Glutamatergic neuron (in vitro differentiated cells): Measurements from ENCODE around the gene SURF2. TPM values are rescaled to one million over a fixed set of nuclear protein-coding genes. Genes with fewer than 3 reads are reported as not detected.

Experiments
- DNase-seq: peaks from one replicate; pipeline ENCODE4 v3.0.0; 2022
- H3K27ac Mint-ChIP-seq: one replicate; pipeline ENCODE4 v1.8.0; 2020; ENCODE audit warnings: mild to moderate bottlenecking, mixed read lengths, inconsistent platforms; ENCODE audit not compliant: unreplicated experiment
- H3K27me3 Mint-ChIP-seq: one replicate; pipeline ENCODE4 v1.8.0; 2020; ENCODE audit warnings: mild to moderate bottlenecking, moderate library complexity, mixed read lengths, inconsistent platforms; ENCODE audit not compliant: unreplicated experiment
- H3K36me3 Mint-ChIP-seq: one replicate; pipeline ENCODE4 v1.8.0; 2020; ENCODE audit warnings: mild to moderate bottlenecking, mixed read lengths, inconsistent platforms; ENCODE audit not compliant: unreplicated experiment
- H3K4me1 Mint-ChIP-seq: one replicate; pipeline ENCODE4 v1.8.0; 2020; ENCODE audit warnings: mild to moderate bottlenecking, low read depth, mixed read lengths, inconsistent platforms; ENCODE audit not compliant: unreplicated experiment
- H3K4me3 Mint-ChIP-seq: one replicate; pipeline ENCODE4 v1.8.0; 2020; ENCODE audit warnings: mild to moderate bottlenecking, mixed read lengths, inconsistent platforms; ENCODE audit not compliant: unreplicated experiment
- H3K9me3 Mint-ChIP-seq: one replicate; pipeline ENCODE4 v1.8.0; 2020; ENCODE audit warnings: mild to moderate bottlenecking, moderate library complexity, mixed read lengths, inconsistent platforms; ENCODE audit not compliant: unreplicated experiment
- CTCF ChIP-seq: fragments of 200-600 bp; sonication (generic); IDR thresholded peaks from one replicate; pipeline ENCODE4 v1.5.0; 2021; ENCODE audit not compliant: partially characterized antibody, unreplicated experiment
- total RNA-seq: library from RNA; stranded (reverse); fragmentation: NEBNext Ultra II Directional; extraction: Animal tissue kit (Norgen Biotek cat#: 25700); gene quantifications from one replicate; pipeline ENCODE4 v1.2.1, GENCODE V29; 2021; ENCODE audit not compliant: unreplicated experiment

Gene SURF2
- total RNA-seq, 1 donor from 2014 or later = 24.0 TPM

- no peak overlapping the region for H3K27ac Mint-ChIP-seq
- H3K36me3 Mint-ChIP-seq = no peaks in the 10 kb centered on the region
- DNase-seq = no peak
- peaks cover 2% of the 10 kb centered on the region for H3K27me3 Mint-ChIP-seq
- H3K4me1 Mint-ChIP-seq = peaks cover 3% of the 10 kb centered on the region
- TF ChIP-seq CTCF = no peak
- no peak overlapping the region for H3K4me3 Mint-ChIP-seq
- peaks cover 1% of the 10 kb centered on the region for H3K9me3 Mint-ChIP-seq
Measured at GRCh38 chr9:133341369-133342068, 14.8 kb upstream of the SURF2 start.

GRCh38 chr9:133342069-133342406 lies 14.3 kb upstream of the SURF2 start:
- no peak overlapping the region for H3K27ac Mint-ChIP-seq
- H3K4me1 Mint-ChIP-seq = peaks cover 8% of the 10 kb centered on the region
- peaks cover 1% of the 10 kb centered on the region for H3K9me3 Mint-ChIP-seq
- peak; percentile 25 for TF ChIP-seq CTCF
- H3K36me3 Mint-ChIP-seq = no peaks in the 10 kb centered on the region
- DNase-seq = peak; percentile 36
- H3K27me3 Mint-ChIP-seq = peaks cover 6% of the 10 kb centered on the region
- no peak overlapping the region for H3K4me3 Mint-ChIP-seq

GRCh38 chr9:133342570-133342969 lies 13.8 kb upstream of the SURF2 start:
- H3K36me3 Mint-ChIP-seq = no peaks in the 10 kb centered on the region
- DNase-seq = peak; percentile 60
- H3K27ac Mint-ChIP-seq = no peak overlapping the region
- no peak for TF ChIP-seq CTCF
- peaks cover 9% of the 10 kb centered on the region for H3K4me1 Mint-ChIP-seq
- peaks cover 7% of the 10 kb centered on the region for H3K27me3 Mint-ChIP-seq
- H3K4me3 Mint-ChIP-seq = no peak overlapping the region
- H3K9me3 Mint-ChIP-seq = peaks cover 1% of the 10 kb centered on the region

- Mint-ChIP-seq H3K27me3 (peaks cover 11% of the 10 kb centered on the region), H3K4me1 (peaks cover 14% of the 10 kb centered on the region), H3K27ac (no peak overlapping the region), H3K36me3 (peaks cover 6% of the 10 kb centered on the region), H3K9me3 (peaks cover 11% of the 10 kb centered on the region), H3K4me3 (no peak overlapping the region)
- no peak for TF ChIP-seq CTCF
- no peak for DNase-seq
Measured at GRCh38 chr9:133344071-133344470, 12.3 kb upstream of the SURF2 start.

- no peak for DNase-seq
- no peak overlapping the region for H3K4me3 Mint-ChIP-seq
- peaks cover 12% of the 10 kb centered on the region for H3K27me3 Mint-ChIP-seq
- TF ChIP-seq CTCF = no peak
- H3K27ac Mint-ChIP-seq = no peak overlapping the region
- H3K9me3 Mint-ChIP-seq = peaks cover 13% of the 10 kb centered on the region
- peaks cover 13% of the 10 kb centered on the region for H3K36me3 Mint-ChIP-seq
- peaks cover 18% of the 10 kb centered on the region for H3K4me1 Mint-ChIP-seq
Measured at GRCh38 chr9:133344979-133345378, 11.4 kb upstream of the SURF2 start.
